Left ventricle myocardium inferior (tissue), 1 donor: ENCODE results near the gene KCNIP3. TPM values are rescaled to one million over a fixed set of nuclear protein-coding genes. Genes with fewer than 3 reads are reported as not detected.

ENCODE experiments used
- DNase-seq: peaks from one replicate; pipeline ENCODE4 v3.0.0-alpha.2; 2020
- H3K27ac ChIP-seq: fragments of 200-600 bp; replicated peaks from 2 replicates; pipeline ENCODE4 v1.8.0; 2021
- H3K27me3 ChIP-seq: fragments of 200-600 bp; 2 replicates; pipeline ENCODE4 v1.8.0; 2021; ENCODE audit warnings: low read depth
- H3K36me3 ChIP-seq: fragments of 200-600 bp; 2 replicates; pipeline ENCODE4 v1.8.0; 2021
- H3K4me1 ChIP-seq: fragments of 200-600 bp; 2 replicates; pipeline ENCODE4 v1.8.0; 2021
- H3K4me3 ChIP-seq: fragments of 200-600 bp; 2 replicates; pipeline ENCODE4 v1.8.0; 2021; ENCODE audit warnings: mild to moderate bottlenecking, moderate library complexity
- H3K9me3 ChIP-seq: fragments of 200-600 bp; replicated peaks from 2 replicates; pipeline ENCODE4 v1.8.0; 2021
- intact Hi-C: fragments of 100-400 bp; cut with micrococcal nuclease; formaldehyde crosslinking; loops from one replicate; pipeline ENCODE4 v1.11.0; 2022
- total RNA-seq: library from RNA; stranded (reverse); fragmentation: NEBNext Ultra II Directional; extraction: Animal tissue kit (Norgen Biotek cat#: 25700); gene quantifications from one replicate; pipeline ENCODE4 v1.2.1, GENCODE V29; 2021
- TF ChIP-seq, protein P1 (sequence below): fragments of 200-600 bp; IDR thresholded peaks from 2 replicates; pipeline ENCODE4 v1.8.0; 2021; ENCODE audit warnings: antibody characterized with exemption, mild to moderate bottlenecking, borderline replicate concordance
- donor health status: DM: no; HTN: yes; CAD: no; lungs with severe emphysema.

KCNIP3 gene
- total RNA-seq, 1 donor from 2014 or later = 4.6 TPM

- intact Hi-C loops = no loop called here
- TF ChIP-seq, protein P1, sequence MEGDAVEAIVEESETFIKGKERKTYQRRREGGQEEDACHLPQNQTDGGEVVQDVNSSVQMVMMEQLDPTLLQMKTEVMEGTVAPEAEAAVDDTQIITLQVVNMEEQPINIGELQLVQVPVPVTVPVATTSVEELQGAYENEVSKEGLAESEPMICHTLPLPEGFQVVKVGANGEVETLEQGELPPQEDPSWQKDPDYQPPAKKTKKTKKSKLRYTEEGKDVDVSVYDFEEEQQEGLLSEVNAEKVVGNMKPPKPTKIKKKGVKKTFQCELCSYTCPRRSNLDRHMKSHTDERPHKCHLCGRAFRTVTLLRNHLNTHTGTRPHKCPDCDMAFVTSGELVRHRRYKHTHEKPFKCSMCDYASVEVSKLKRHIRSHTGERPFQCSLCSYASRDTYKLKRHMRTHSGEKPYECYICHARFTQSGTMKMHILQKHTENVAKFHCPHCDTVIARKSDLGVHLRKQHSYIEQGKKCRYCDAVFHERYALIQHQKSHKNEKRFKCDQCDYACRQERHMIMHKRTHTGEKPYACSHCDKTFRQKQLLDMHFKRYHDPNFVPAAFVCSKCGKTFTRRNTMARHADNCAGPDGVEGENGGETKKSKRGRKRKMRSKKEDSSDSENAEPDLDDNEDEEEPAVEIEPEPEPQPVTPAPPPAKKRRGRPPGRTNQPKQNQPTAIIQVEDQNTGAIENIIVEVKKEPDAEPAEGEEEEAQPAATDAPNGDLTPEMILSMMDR = no peak
Observed at GRCh38 chr2:95273566-95274290, 23.4 kb upstream of the KCNIP3 start.

GRCh38 chr2:95274291-95275150 is 22.6 kb upstream of the KCNIP3 start, which contains the start of gene PROM2:
TSS of gene PROM2 (plus strand) at chr2:95274449. CDS start at chr2:95274586, 137 bp downstream.
- H3K4me3 ChIP-seq = no peak within 1 kb of the TSS
- no peaks in the 10 kb centered on the region for H3K36me3 ChIP-seq
- intact Hi-C loops = no loop called here
- no peaks in the 10 kb centered on the region for H3K27me3 ChIP-seq
- H3K9me3 ChIP-seq = no peaks in the 10 kb centered on the region
- no peaks in the 10 kb centered on the region for H3K4me1 ChIP-seq
- DNase-seq = no peak
- H3K27ac ChIP-seq = no peak within 1 kb of the TSS
- TF ChIP-seq, protein P1 = no peak

More at GRCh38 chr2:95273566-95274290, 23.4 kb upstream of the KCNIP3 start:
- Histone ChIP-seq H3K36me3 (no peaks in the 10 kb centered on the region), H3K4me3 (no peak overlapping the region), H3K9me3 (no peaks in the 10 kb centered on the region), H3K27me3 (no peaks in the 10 kb centered on the region), H3K27ac (no peak overlapping the region), H3K4me1 (no peaks in the 10 kb centered on the region)
- no peak for DNase-seq

DNA sequence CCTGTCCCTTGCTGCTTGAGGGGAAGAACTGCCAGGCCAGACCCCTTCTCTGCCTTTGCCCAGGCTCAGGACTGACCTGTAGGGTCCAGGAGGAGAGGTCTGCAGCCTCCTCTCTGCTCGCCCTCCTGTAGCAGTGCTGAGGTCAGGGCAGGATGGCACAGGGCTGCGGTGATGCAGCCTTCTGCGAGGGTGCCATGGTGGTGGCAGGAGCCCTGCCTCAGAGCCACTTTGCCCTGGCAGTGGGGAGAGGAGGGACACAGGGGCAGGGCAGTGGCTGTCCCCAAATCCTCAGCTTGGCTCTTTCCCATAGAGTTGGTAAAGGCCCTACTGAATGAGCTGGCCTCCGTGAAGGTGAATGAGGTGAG is 22.0 kb upstream of the KCNIP3 start:
- Histone ChIP-seq H3K27ac (no peak overlapping the region), H3K4me3 (no peak overlapping the region), H3K36me3 (no peaks in the 10 kb centered on the region), H3K27me3 (no peaks in the 10 kb centered on the region), H3K4me1 (no peaks in the 10 kb centered on the region), H3K9me3 (no peaks in the 10 kb centered on the region)
- TF ChIP-seq, protein P1 = no peak
- intact Hi-C loops = no loop called here
- DNase-seq = no peak

DNA sequence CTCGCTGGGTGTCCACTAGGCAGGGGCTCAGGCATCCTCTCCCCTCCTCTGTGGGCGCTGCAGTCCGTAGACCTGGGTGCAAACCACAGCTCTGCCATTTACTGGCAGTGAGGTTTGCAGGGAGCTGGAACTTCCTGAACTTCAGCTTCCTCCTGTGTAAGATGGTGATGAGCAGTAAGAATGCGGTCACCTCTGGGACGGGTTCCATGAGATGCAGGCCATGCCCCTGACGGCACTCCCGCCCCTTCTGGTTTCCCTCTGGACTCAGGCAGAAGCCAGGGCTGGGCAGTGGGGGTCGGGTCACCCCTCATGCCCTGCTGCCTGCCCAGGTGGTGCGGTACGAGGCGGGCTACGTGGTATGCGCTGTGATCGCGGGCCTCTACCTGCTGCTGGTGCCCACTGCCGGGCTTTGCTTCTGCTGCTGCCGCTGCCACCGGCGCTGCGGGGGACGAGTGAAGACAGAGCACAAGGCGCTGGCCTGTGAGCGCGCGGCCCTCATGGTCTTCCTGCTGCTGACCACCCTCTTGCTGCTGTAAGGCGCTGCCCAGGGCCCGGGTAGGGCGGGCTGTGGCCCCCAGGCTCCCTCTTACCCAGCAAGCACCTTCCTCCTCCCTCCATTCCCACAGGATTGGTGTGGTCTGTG is 21.4 kb upstream of the KCNIP3 start:
- Histone ChIP-seq H3K4me1 (no peaks in the 10 kb centered on the region), H3K27me3 (no peaks in the 10 kb centered on the region), H3K27ac (no peak overlapping the region), H3K36me3 (no peaks in the 10 kb centered on the region), H3K9me3 (no peaks in the 10 kb centered on the region), H3K4me3 (no peak overlapping the region)
- TF ChIP-seq, protein P1 = no peak
- DNase-seq = no peak
- intact Hi-C loops = no loop called here

- no peak overlapping the region for H3K27ac ChIP-seq
- H3K4me3 ChIP-seq = no peak overlapping the region
- no peaks in the 10 kb centered on the region for H3K27me3 ChIP-seq
- intact Hi-C loops = no loop called here
- H3K4me1 ChIP-seq = no peaks in the 10 kb centered on the region
- no peaks in the 10 kb centered on the region for H3K9me3 ChIP-seq
- no peak for DNase-seq
- H3K36me3 ChIP-seq = no peaks in the 10 kb centered on the region
- TF ChIP-seq, protein P1 = no peak
Observed at GRCh38 chr2:95276244-95276887, 20.8 kb upstream of the KCNIP3 start.
